DND-41 (cell line): ENCODE data around the gene TRPC4AP.
"Not testable (repeated sequence)": the region's sequence is repeated elsewhere in the genome, so short reads cannot be mapped to it uniquely, and the experiment has no call there.

Experiments used
- ATAC-seq: fragments of 200-7000 bp; cut with Tn5 transposase; 3 replicates; pipeline ENCODE4 v1.9.1; 2021; ENCODE audit warnings: low read depth; ENCODE audit not compliant: insufficient read depth
- DNase-seq: peaks from one replicate; pipeline ENCODE4 v3.0.0-alpha.2; 2020
- H2AFZ ChIP-seq: 2 replicates; pipeline ENCODE4 v1.6.0; 2012; ENCODE audit warnings: low read depth, low read length
- H3K27ac ChIP-seq: 2 replicates; pipeline ENCODE4 v1.5.1; 2012; ENCODE audit warnings: low read length, inconsistent platforms
- H3K27me3 ChIP-seq: fragments of 200-600 bp; sonication (generic); 2 replicates; pipeline ENCODE4 v1.6.0; 2012; ENCODE audit warnings: low read length, mild to moderate bottlenecking, inconsistent platforms; ENCODE audit not compliant: insufficient read depth, poor library complexity
- H3K36me3 ChIP-seq: 2 replicates; pipeline ENCODE4 v1.5.1; 2012; ENCODE audit warnings: low read length, inconsistent platforms; ENCODE audit not compliant: insufficient read depth
- H3K4me1 ChIP-seq: 2 replicates; pipeline ENCODE4 v1.5.1; 2012; ENCODE audit warnings: mild to moderate bottlenecking, low read length; ENCODE audit not compliant: insufficient read depth
- H3K4me2 ChIP-seq: 2 replicates; pipeline ENCODE4 v1.6.0; 2012; ENCODE audit warnings: mild to moderate bottlenecking, moderate library complexity, low read length, inconsistent platforms; ENCODE audit not compliant: insufficient read depth
- H3K4me3 ChIP-seq, 2 experiments: fragments of 200-600 bp in 1 of 2; shearing (Covaris generic) in 1 of 2; 2 replicates each; pipeline ENCODE4 v1.5.1; 2012 to 2016; ENCODE audit warnings: inconsistent platforms in 2 of 2, low read length in 2 of 2, mild to moderate bottlenecking in 2 of 2, low read depth in 1 of 2, moderate library complexity in 1 of 2
- H3K79me2 ChIP-seq: 2 replicates; pipeline ENCODE4 v1.6.0; 2012; ENCODE audit warnings: low read length, inconsistent platforms; ENCODE audit not compliant: insufficient read depth
- H3K9ac ChIP-seq: 2 replicates; pipeline ENCODE4 v1.6.0; 2012; ENCODE audit warnings: low read depth, mild to moderate bottlenecking, inconsistent platforms, low read length, moderate library complexity
- H3K9me3 ChIP-seq: 2 replicates; pipeline ENCODE4 v1.5.1; 2012; ENCODE audit warnings: low read length, moderate library complexity, mild to moderate bottlenecking, inconsistent platforms; ENCODE audit not compliant: insufficient read depth, severe bottlenecking
- H4K20me1 ChIP-seq: 2 replicates; pipeline ENCODE4 v1.6.0; 2012; ENCODE audit warnings: low read length; ENCODE audit not compliant: insufficient read depth
- EZH2 ChIP-seq: IDR thresholded peaks from 3 replicates; pipeline ENCODE4 v1.6.1; 2012; ENCODE audit warnings: borderline replicate concordance, low read depth, mild to moderate bottlenecking, moderate library complexity, low read length, inconsistent platforms; ENCODE audit not compliant: severe bottlenecking
- TF ChIP-seq, protein P1 (sequence below): IDR thresholded peaks from 2 replicates; pipeline ENCODE4 v1.5.1; 2012; ENCODE audit warnings: borderline replicate concordance, low read length, moderate library complexity, mild to moderate bottlenecking; ENCODE audit not compliant: poor library complexity, severe bottlenecking; ENCODE audit errors: extremely low read depth

TRPC4AP gene

DNA sequence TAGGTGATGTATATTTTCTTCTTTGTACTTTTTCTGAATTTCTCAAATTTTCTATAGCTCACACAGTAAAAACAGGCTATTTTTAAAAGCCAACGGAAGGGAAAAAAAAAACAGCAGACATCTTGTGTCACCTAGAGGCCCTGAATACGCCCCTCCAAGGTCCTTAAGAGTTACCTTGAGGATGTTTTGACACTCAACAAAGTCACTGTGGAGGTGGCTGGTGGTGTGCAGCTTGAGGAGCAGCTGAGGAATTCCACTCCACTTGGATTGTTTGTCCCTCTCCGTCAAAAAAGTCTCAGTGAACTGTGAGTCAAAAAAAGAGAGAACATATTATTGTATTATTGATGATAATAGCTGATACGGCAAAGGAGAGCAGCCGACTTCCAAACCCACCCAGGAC lies 14.7 kb downstream of the TRPC4AP start:
- Histone ChIP-seq H3K4me3 (no peak overlapping the region), H3K27me3 (no peaks in the 10 kb centered on the region), H2AFZ (no peak overlapping the region), H3K79me2 (peaks cover 69% of the 10 kb centered on the region), H3K4me1 (peaks cover 2% of the 10 kb centered on the region; the same call in 1 of the 2 replicates), H3K4me2 (no peak overlapping the region), H3K27ac (no peak overlapping the region), H3K9ac (no peak overlapping the region), H4K20me1 (peaks cover 16% of the 10 kb centered on the region; the same call in 1 of the 2 replicates), H3K9me3 (no peaks in the 10 kb centered on the region), H3K36me3 (peaks cover 39% of the 10 kb centered on the region)
- no peak for ATAC-seq
- no peak for DNase-seq
- TF ChIP-seq, protein P1, sequence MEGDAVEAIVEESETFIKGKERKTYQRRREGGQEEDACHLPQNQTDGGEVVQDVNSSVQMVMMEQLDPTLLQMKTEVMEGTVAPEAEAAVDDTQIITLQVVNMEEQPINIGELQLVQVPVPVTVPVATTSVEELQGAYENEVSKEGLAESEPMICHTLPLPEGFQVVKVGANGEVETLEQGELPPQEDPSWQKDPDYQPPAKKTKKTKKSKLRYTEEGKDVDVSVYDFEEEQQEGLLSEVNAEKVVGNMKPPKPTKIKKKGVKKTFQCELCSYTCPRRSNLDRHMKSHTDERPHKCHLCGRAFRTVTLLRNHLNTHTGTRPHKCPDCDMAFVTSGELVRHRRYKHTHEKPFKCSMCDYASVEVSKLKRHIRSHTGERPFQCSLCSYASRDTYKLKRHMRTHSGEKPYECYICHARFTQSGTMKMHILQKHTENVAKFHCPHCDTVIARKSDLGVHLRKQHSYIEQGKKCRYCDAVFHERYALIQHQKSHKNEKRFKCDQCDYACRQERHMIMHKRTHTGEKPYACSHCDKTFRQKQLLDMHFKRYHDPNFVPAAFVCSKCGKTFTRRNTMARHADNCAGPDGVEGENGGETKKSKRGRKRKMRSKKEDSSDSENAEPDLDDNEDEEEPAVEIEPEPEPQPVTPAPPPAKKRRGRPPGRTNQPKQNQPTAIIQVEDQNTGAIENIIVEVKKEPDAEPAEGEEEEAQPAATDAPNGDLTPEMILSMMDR = no peak
- TF ChIP-seq EZH2 = no peak

DNA sequence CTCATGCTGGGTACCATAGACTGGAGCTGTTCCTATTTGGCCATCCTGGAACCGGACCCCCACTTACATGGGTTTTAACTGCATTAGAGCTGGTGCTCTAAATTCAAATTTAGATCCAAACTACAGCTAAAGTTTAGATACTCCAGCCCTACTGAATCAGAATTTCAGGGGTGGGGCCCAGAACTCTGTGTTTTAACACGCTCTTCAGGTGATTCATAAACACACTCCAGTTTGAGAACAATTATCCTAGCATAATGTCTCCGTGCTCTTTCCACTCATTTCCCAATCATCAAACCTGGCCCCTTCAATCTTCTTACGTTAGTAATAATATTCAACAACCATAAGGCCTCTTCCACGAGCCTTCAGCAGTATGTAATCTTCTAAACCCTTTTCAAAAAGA lies 15.3 kb downstream of the TRPC4AP start:
- Histone ChIP-seq H3K4me3 (no peak overlapping the region), H3K9me3 (no peaks in the 10 kb centered on the region), H3K9ac (no peak overlapping the region), H3K27ac (no peak overlapping the region), H3K4me2 (no peak overlapping the region), H3K4me1 (no peaks in the 10 kb centered on the region), H4K20me1 (peaks cover 16% of the 10 kb centered on the region; the same call in 1 of the 2 replicates), H2AFZ (no peak overlapping the region), H3K36me3 (peaks cover 39% of the 10 kb centered on the region), H3K27me3 (no peaks in the 10 kb centered on the region), H3K79me2 (peaks cover 69% of the 10 kb centered on the region)
- TF ChIP-seq, protein P1 = no peak
- no peak for TF ChIP-seq EZH2
- no peak for DNase-seq
- no peak for ATAC-seq

DNA sequence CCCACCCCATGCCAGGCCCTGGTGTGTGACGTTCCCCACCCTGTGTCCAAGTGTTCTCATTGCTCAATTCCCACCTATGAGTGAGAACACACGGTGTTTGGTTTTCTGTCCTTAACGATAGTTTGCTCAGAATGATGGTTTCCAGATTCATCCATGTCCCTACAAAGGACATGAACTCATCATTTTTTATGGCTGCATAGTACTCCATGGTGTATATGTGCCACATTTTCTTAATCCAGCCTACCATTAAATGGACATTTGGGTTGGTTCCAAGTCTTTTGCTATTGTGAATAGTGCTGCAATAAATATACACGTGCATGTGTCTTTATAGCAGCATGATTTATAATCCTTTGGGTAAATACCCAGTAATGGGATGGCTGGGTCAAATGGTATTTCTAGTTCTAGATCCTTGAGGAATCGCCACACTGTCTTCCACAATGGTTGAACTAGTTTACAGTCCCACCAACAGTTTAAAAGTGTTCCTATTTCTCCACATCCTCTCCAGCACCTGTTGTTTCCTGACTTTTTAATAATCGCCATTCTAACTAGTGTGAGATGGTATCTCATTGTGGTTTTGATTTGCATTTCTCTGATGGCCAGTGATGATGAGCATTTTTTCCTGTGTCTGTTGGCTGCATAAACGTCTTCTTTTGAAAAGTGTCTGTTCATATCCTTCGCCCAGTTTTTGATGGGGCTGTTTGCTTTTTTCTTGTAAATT lies 21.0 kb downstream of the TRPC4AP start:
- H2AFZ ChIP-seq, H3K4me3 ChIP-seq, H3K27me3 ChIP-seq, H3K4me2 ChIP-seq, DNase-seq, H3K9me3 ChIP-seq, H3K4me1 ChIP-seq, ATAC-seq, H3K9ac ChIP-seq, H3K27ac ChIP-seq: not testable (repeated sequence)
- peaks cover 13% of the 10 kb centered on the region; the same call in 1 of the 2 replicates for H4K20me1 ChIP-seq
- peaks cover 59% of the 10 kb centered on the region for H3K79me2 ChIP-seq
- peaks cover 41% of the 10 kb centered on the region for H3K36me3 ChIP-seq

DNA sequence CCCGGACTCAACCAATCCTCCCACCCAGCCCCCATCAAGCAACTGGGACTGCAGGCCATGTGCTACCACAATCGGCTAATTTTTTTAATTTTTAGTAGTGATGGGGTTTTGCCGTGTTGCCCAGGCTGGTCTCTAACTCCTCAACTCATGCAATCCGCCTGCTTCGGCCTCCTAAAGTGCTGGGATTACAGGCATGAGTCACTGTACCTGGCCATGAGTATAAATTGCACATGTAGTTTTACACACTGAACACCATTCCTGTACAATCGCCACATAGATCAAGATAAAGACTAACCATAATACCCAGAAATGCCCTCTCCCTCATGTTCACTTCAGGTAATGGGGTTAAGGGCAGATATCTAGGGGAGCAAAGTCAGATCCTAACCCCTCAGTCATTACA lies 26.4 kb downstream of the TRPC4AP start:
- Histone ChIP-seq H3K36me3 (peaks cover 71% of the 10 kb centered on the region), H3K27me3 (no peaks in the 10 kb centered on the region), H3K4me1 (no peaks in the 10 kb centered on the region), H3K9me3 (no peaks in the 10 kb centered on the region), H3K79me2 (peaks cover 97% of the 10 kb centered on the region), H3K27ac (no peak overlapping the region), H3K9ac (no peak overlapping the region), H3K4me3 (no peak overlapping the region), H4K20me1 (peaks cover 48% of the 10 kb centered on the region), H2AFZ (no peak overlapping the region), H3K4me2 (no peak overlapping the region)
- TF ChIP-seq EZH2 = no peak
- TF ChIP-seq, protein P1 = no peak
- DNase-seq (no peak), ATAC-seq (no peak)
